Posterior vena cava (tissue), 2 donors: ENCODE results near the gene LYSMD1. TPM values are rescaled to one million over a fixed set of nuclear protein-coding genes. Genes with fewer than 3 reads are reported as not detected.

Experiments
- DNase-seq: peaks from one replicate; pipeline ENCODE4 v3.0.0-alpha.2; 2020; ENCODE audit warnings: low spot score
- intact Hi-C, 2 donors: fragments of 100-400 bp; cut with DNase I; formaldehyde crosslinking; loops; one replicate each; pipeline versions ENCODE4 v1.14.1 to v1.14.2; 2022 to 2023
- total RNA-seq, 2 donors: library from RNA; stranded (reverse); fragmentation: NEBNext Ultra II Directional; extraction: Animal tissue kit (Norgen Biotek cat#: 25700); gene quantifications; one replicate each; pipeline ENCODE4 v1.2.1, GENCODE V29; 2021
- donor health status: DM: yes; HTN: yes; CAD: no.
- donor health status: DM: yes; HTN: yes; CAD: no.

Gene LYSMD1
- total RNA-seq, 2 donors from 2014 or later = 6.6 to 7.0 TPM

DNA sequence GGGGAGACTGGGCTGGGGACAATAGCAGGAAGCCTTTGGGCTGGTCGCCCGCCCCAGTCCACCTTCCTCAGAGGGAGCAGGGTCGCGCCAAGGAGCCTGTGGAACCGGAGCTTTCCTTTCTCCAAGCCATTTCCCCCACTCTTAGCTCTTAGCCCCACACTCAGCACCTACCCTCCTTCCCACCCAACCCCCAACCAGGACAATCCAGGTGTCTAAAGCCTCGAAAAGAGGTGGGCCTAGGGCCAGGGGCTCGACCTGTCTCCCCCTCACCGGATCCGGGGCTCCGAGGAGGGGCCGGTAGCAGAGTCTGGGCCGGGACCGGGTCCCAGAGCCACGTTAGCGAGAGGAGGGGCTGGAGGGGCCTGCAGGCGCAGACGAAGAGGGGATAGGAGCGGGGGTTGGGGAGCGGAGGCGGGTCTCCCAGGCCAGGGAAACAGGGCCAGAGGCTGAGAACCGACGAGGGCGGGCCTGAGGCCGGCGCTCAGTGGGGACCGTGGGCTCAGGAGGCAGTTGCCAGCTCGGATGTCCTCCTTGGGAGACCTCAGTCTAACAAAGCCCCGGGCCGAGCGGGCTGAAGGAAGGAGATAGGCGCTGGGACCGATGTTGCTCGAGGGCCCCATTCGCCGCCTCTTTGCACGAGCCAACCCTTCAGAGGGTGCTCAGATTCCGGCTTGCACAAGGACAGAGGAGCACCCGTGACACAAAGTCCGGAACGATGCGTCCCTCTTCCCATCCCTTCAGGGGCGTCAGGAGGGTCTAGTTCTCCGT, 20.2 kb downstream of the LYSMD1 start:
- intact Hi-C loops = no loop called here
- peak; percentile 87 for DNase-seq

DNA sequence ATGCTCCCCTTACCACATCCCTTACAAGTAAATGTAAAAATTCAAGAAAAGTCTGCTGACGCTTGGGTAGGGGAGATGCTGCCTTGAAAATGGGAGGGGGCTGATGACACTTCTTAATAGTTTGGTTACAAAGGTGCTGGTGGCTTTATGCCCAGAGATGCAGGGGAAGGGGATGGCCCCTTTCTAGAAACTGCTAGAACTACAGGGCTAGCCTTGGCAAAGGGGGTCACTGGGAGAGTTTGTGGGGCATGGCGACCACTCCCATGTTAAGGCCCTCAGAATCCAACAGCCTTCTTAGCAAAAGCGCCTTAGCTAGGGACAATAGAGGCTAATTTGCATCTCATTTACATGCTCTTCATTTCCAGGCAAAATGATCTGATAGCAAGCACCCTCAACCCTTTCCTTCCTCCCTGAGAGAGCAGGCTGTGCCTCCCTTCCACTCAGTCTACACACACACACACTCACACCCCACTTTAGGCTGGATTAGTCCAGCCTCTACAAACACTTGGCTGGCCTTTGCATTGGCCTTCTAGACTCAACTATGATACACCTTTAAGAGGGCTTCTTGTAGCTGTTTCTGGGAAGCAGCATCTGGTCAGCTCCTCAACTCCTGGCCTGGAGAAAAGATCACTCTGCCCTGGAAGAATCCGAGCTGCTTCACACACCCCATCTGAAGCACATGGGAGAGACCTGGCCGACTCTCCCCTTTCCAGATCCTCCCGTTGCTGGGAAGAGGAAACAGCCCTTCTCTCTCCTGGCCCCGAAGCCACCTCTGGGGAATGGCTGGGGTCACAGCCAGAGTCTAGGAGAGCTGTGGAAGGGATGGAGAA, 21.0 kb downstream of the LYSMD1 start:
- DNase-seq = peak; percentile 68
- intact Hi-C loops = loop anchor here in 1 of 2 donors (5.0 kb wide), 1 partner anchor 37 kb away; no protein-coding TSS in a partner anchor

DNA sequence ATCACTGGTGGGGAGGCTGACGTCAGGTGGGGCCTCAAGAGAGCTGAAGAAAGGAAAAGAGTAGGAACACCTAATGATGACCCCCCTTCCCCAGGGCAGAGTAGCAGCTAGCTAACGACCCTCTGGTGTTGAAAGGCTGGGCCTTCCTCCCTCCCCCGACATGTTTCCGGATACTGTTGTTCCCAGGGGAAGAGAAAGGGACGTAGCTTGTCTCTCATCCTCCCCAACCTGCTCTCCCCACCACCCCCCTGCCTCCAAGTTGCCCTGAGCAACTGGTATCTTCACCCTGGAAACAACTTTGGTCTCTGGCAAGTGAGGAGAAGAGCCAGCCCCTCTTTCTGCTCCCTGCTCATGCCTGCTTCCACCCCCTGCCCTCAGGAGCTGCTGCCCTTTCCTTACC, 21.7 kb downstream of the LYSMD1 start:
- peak; percentile 70 for DNase-seq
- intact Hi-C loops = loop anchor here in 1 of 2 donors (5.0 kb wide), 1 partner anchor 37 kb away; no protein-coding TSS in a partner anchor

DNA sequence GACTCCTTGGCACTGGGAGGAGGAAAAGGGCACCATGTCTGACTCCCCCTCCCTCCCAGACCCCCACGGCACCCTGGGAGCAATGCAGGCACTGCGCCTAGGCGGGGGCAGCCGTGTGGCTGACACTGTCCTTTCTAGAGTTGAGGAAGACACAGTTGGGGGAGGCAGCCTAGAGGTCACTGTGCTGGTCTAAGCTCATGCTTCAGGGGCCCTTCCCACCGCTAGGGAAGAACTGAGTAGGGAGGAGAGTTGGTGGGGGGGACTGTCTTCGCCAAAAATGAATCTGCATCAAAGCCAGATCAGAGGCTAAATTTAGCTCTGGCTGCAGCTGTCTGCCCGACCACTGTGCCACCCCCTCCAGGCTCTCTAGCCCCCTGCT, 22.7 kb downstream of the LYSMD1 start:
- intact Hi-C loops = loop anchor here in 1 of 2 donors (5.0 kb wide), 1 partner anchor 36 kb away; no protein-coding TSS in a partner anchor
- peak; percentile 50 for DNase-seq

DNA sequence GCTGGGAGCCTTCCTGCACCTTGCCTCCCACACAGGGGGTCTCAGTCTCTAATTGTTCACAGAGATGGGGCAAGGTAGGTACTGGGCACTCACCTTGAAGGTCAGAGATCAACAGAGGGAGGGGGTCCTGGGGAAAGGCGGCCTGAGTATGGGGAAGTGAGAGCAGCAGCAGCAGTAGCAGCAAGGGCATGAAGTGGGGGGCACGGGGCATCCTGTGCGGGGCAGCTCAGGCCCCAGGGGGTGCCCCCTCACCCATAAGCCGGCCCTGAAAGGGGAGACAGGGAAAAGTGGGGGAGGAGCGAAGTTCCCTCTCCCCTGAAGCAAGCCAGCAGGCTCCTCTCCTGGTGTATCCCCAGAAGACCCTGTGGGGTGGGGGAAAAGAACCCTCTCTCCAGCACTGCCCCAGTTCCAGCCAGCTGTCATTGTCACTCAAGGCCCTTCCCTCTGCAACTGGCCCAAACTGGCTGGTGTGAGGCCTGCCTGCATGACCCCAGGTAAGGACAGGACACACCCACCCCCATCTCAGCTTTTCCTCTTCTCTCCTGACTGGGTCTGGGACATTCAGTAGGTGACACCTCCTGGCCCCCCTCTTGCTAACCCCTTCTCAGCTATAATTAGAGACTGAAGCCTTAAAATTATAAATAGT, 23.2 kb downstream of the LYSMD1 start:
- peak; percentile 60 for DNase-seq
- intact Hi-C loops = loop anchor here in 1 of 2 donors (5.0 kb wide), 1 partner anchor 35 kb away; no protein-coding TSS in a partner anchor

DNA sequence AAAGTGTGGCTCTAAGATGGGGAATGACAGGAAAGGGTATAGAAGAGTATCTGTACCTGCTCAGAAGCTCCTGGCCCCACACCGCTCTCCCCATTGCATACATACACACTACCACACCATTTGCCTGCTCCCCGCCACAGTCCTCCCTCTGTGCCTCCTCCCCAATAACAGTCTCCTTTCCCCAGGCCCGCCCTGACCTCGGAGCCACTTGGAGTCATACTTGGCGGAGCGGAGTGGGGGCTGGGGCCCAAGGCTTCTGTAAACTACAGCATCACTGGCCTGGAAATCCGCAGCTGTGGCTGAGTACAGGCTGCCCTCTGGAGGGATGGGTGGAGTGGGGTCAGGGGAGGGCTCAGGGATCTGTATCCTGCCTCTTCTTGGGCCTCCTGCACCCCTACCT, 27.9 kb downstream of the LYSMD1 start:
- intact Hi-C loops = no loop called here
- DNase-seq = peak; percentile 72

DNA sequence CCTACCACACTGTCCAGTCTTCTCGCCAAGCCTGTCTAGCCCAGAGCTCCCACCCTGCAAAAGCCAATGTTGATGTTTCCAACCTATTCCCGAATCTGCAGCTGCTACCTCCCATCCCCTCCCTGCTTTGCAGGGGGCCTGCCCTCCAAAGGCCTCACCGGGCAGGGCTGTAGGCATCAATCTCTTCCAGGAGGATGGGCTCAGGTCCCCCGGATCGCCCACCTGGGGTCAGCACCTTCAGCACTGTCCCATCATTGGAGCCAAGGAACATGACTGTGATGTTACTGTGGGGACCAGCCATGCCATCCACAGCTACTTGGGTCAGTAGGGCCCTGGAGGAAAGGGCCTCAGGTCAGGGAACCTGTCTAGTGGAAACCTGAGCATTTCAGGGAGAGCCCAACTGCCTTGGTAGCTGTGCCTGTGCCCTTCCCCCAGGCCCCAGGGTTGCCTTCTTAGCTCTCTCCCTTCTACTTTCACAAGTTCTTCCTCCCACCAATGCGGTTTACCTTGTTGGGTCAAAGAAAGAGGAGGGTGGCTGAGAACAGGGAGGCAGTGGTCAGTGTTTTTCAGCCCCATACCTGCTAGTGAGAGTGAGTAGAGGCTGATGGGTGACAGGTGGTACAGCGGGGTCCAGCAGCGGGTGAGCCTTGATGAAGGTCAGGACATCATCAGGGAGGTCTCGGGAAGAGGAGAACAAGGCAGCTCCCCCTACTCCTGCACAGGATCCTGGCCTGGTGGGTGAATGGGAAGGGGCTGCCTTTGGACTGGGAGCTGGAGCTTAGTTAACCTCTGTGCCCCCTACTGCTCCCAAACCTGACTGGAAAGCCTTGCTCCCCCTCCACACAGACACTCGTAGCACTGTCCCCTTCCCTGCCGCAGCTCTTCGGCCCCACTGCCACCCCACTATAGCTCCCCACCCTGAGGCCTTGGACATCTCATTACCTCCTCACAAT, 30.0 kb downstream of the LYSMD1 start:
- intact Hi-C loops = no loop called here
- peak; percentile 40 for DNase-seq

DNA sequence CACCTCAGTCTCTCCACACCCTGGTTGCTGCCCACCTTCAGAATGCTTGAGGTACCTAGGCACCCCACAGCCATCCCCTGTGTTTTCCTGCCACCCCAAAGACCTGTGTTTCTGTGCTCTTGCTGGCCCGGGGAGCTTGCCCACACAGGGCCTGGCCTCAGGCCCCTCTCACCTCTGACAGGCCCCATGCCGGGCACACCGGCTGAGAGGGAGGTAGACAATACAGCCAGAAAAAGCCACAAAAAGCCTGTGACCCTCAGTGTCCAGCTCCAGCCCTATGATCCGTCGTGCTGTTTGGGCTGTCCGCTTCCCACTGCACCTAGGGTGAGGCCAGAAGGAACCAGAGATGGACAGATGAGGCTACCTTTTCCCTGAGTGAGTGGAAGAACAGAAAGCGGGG, 30.7 kb downstream of the LYSMD1 start:
- intact Hi-C loops = no loop called here
- peak; percentile 69 for DNase-seq

DNA sequence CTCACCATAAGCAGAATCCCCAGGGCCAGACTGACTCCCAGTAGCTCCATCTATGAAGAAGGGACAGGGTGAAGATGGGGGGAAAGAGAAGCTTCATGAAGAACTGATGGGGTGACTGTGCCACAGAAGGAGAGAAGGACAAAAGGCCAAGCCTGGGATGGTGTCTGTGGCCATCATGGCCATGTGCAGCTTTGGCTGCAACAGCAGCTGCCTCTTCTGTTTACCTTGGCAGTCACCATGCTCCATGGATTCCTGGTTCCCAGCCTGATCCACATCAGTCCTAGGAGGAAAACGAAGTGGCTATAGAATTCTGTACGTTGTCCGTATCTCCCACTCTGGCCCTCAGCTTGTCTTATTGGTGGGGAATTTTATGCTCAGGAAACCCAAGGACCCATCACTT, 31.3 kb downstream of the LYSMD1 start:
- intact Hi-C loops = no loop called here
- DNase-seq = no peak

DNA sequence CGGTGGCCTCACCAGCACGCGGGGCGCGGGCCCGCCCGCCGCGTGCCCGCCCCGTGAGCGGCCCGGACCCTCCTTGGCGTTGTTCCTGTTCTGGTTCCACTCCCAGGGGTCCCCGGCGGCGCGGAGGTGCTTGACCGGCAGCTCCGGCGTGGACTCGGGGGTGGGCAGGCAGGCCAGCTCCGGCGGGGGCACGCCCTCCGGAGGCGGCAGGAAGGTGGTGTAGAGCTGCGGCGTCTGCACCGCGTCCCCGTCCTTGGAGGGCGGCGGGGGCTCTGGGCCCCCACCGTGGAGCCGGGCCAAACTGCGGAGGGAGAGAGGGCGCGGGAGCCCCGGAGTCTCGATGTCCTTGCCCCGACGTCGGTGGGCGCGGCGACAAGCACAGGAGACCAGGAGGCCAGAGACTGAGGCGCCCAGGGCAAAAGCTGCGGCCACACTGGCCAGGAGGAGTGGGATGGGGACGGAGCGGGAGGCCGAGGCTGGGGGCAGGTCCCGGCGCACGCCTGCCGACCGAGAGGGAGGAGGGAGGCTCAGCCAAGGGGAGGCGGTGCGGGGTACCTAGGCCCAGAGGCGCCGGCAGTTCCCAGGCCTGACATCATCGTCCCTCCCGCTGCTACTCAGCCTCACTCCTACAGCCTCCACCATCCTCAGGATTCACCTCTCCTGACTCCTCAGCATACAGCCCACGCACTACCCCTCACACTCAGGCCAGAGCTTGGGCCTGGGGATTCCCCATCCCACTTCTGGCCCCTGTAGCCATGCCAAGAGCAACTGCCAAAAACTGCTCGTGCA, 32.5 kb downstream of the LYSMD1 start:
- intact Hi-C loops = no loop called here
- DNase-seq = peak; percentile 60

DNA sequence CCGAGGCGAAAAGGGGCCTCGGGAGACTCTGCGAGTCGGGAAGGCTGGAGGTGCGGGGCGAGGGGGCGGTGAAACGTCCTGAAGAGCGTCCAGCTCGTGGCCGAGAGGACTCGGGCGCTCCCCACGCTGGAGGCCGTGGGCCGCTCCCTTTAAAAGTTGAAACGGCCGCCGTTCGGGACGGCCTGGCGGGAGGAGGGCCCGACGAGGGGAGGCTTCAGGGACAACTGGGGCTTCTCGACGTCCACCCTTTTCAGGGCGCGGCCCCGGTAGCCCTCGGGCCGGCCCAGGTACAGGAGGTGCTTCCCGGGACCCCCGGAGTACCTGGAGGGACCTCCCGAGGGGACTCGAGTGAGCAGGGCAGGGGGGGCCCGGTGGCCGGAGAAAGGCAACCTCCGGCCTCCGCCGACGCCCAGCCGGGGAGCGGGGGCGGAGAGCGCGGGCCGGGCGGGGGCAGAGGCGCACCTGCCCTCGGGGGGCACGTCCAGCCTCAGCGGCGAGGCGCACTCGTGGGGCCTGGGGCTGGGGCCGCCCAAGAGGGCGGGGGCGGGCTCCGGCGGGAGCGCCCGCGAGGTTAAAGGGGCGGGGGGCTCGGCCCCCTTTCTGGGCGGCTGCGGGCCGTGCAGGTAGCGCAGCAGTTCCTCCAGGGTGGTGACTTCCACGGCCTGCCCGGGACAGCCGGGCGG, 33.2 kb downstream of the LYSMD1 start:
- peak; percentile 48 for DNase-seq
- intact Hi-C loops = no loop called here

DNA sequence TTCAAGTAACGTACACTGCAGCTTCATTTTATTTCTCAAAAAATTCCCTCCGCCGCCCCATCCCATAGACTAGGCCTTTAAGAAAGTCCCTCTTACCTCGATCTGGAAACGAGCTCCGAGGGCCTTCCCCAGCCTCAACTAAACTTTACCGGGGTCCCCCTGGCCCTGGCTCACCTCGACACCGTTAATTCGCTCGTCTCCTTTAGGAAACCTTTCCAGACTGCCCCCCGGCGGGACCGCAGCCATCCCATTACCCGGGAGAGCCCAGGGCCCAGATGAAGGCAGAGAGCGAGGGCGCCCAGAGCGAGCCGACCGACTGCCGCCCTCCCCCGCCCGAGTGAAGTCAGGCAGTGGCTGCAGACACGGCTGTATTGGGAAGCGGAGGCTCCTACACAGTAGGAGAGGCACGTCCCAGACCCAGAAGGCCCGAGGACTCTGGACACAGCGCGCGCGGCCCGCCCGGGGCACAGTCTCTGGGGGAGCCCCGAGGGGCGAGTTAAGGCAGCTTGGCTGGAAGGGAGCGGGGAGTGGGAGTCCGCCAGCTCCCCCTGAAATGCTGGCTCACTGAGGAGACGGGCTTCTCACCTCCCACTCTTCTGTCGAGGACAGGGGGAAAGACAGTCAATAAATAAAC, 33.9 kb downstream of the LYSMD1 start:
- intact Hi-C loops = no loop called here
- peak; percentile 73 for DNase-seq

DNA sequence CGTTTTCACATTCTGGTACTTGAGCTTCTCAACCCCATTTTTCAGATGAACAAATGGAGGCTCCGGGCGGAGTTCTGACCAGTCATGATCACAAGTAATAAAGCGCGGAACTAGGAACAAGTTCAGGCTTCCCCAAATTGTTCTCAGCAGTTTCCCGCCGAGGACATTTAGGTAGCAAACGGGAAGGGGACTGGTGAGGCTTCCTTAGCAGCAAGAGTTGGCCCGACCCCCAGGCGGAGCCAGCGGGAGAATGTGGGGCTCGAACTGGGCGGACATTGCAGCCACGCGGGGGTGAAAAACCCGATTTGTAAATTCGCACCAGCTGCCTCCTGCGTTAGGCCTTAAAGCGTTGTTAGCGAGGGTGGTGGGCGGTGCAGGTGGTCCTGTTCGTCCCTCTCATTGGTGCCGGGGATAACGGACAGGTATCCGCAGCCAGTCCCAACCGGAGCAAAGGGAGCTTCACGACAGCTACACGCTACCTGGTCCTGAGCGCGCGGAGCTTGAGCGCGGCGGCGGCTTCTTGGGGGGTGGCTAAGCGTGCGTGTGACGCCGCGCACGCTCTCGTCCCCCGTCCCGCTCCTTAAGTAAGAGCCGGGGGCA, 34.6 kb downstream of the LYSMD1 start:
- peak; percentile 95 for DNase-seq
- intact Hi-C loops = no loop called here

DNA sequence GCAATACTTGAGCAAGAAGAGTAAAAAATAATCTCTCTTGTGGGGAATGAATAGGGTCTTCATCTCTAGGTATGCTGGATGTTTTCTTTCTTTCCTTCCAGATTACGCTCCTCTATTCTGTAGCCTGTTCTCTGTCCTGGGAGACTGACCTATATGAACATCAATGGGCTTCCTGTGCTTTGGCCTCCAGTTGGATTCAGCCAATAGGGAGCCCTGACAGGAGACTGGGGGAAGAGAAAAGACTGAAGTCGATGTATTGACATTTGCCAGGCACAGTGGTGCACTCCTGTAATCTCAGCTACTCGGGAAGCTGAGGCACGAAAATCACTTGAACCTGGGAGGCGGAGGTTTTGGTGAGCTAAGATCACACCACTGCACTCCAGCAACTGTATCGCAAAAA, 36.9 kb downstream of the LYSMD1 start:
- peak; percentile 24 for DNase-seq

DNA sequence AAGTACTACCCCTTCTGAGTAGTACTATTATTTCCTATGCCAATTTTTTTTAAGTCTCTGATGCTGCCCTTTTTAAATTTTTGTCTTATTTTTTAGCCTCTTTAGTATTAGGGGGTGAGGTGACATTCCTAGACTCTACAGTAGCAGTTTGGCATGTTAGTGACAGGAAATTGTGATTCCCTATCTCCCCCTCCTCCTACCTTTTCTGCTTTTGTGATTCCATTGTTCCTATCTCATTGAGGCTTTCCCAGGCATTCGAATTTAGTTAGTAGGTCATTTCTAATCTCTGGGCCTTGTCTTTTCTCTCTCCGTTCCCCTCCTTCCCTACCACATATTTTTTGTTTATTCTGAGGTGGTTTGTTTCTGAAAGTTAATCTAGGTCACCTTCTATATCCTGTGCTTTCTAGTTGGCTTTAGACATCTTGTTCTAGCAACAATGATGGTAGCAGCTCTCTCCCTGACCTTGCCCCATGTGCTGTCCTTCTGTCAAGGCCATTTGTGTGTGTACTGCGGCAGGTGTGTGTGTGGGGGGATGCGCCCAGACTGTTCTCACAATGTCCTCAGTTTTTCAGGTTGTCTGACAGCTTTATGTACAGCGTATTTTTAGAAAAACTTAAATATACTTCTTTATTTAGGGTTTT, 40.8 kb downstream of the LYSMD1 start:
- intact Hi-C loops = no loop called here
- no peak for DNase-seq

More for the DNA sequence above, 36.9 kb downstream of the LYSMD1 start:
- intact Hi-C loops = no loop called here

DNA sequence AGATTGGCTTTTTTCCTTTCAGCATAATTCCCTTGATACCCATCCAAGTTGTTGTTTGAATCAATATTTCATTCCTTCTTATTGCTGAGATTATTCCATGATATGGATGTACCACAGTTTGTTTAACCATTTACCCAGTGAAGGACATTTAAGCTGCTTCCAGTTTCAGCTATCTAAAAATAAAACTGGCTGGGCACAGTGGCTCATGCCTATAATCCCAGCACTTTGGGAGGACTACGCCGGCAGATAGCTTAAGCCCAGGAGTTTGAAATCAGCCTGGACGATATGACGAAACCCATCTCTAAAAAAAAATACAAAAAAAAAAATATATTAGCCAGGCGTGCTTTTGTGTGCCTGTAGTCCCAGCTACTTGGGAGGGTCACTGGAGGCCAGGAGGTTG, 51.8 kb downstream of the LYSMD1 start:
- intact Hi-C loops = no loop called here
- no peak for DNase-seq
